Esophagus muscularis mucosa (tissue), 4 donors: ENCODE measurements around the gene JAKMIP1.

Experiments
- EP300 ChIP-seq: sonication (generic); formaldehyde crosslinking; IDR thresholded peaks from one replicate; pipeline ENCODE4 v1.6.1; 2017; ENCODE audit warnings: antibody characterized with exemption
- POLR2A ChIP-seq: fragments of 450-650 bp; IDR thresholded peaks from one replicate; pipeline ENCODE4 v1.6.1; 2017; ENCODE audit warnings: antibody characterized with exemption, moderate library complexity, mild to moderate bottlenecking, low read depth
- TF ChIP-seq, protein P1 (sequence below), 3 experiments: fragments of 200-600 bp in 2 of 3; fragments of 450-650 bp in 1 of 3; sonication (generic) in 2 of 3; IDR thresholded peaks; one replicate each; pipeline ENCODE4 v1.5.1; 2017 to 2019; ENCODE audit warnings: antibody characterized with exemption in 3 of 3, mild to moderate bottlenecking in 2 of 3, moderate library complexity in 1 of 3

DNA sequence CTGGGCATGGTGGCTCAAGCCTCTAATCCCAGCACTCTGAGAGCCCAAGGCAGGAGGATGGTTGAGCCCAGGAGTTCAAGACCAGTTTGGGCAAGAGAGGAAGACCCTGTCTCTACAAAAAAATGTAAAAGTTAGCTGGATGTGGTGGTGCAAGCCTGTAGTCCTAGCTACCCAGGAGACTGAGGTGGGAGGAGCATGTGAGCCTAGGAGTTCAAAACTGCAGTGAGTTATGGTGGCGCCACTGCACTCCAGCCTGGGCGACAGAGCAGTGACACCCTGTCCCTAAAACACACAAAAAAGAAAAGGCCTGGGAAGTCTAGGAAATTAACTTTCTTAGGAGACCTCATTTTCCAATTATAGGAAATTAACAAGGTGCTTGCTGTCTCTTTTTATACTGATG, 76.8 kb downstream of the JAKMIP1 start:
- TF ChIP-seq, protein P1, sequence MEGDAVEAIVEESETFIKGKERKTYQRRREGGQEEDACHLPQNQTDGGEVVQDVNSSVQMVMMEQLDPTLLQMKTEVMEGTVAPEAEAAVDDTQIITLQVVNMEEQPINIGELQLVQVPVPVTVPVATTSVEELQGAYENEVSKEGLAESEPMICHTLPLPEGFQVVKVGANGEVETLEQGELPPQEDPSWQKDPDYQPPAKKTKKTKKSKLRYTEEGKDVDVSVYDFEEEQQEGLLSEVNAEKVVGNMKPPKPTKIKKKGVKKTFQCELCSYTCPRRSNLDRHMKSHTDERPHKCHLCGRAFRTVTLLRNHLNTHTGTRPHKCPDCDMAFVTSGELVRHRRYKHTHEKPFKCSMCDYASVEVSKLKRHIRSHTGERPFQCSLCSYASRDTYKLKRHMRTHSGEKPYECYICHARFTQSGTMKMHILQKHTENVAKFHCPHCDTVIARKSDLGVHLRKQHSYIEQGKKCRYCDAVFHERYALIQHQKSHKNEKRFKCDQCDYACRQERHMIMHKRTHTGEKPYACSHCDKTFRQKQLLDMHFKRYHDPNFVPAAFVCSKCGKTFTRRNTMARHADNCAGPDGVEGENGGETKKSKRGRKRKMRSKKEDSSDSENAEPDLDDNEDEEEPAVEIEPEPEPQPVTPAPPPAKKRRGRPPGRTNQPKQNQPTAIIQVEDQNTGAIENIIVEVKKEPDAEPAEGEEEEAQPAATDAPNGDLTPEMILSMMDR (IDR thresholded peaks at IDR 0.05), result no peak
- TF ChIP-seq POLR2A (no peak), EP300 (no peak)
